Upper lobe of left lung (tissue), 4 donors: Measurements from ENCODE around the gene TIMP1.

Experiments used
- EP300 ChIP-seq, 4 donors: sonication (generic); formaldehyde crosslinking; IDR thresholded peaks; one replicate each; pipeline ENCODE4 v1.5.1; 2017; ENCODE audit warnings: antibody characterized with exemption in 4 of 4, control low read depth in 2 of 4
- POLR2A ChIP-seq, 4 donors: fragments of 450-650 bp; IDR thresholded peaks; one replicate each; pipeline ENCODE4 v1.5.1; 2016 to 2017; ENCODE audit warnings: antibody characterized with exemption in 4 of 4, mild to moderate bottlenecking in 2 of 4
- POLR2AphosphoS5 ChIP-seq, 2 donors: sonication (generic); formaldehyde crosslinking; IDR thresholded peaks; one replicate each; pipeline ENCODE4 v1.5.1; 2017; ENCODE audit warnings: antibody characterized with exemption in 2 of 2
- TF ChIP-seq, protein P1 (sequence below), 6 experiments: fragments of 450-650 bp in 4 of 6; fragments of 200-600 bp in 2 of 6; sonication (generic) in 2 of 6; IDR thresholded peaks; one replicate each; pipeline ENCODE4 v1.5.1; 2016 to 2019; ENCODE audit warnings: antibody characterized with exemption in 6 of 6

- TF ChIP-seq, protein P1, sequence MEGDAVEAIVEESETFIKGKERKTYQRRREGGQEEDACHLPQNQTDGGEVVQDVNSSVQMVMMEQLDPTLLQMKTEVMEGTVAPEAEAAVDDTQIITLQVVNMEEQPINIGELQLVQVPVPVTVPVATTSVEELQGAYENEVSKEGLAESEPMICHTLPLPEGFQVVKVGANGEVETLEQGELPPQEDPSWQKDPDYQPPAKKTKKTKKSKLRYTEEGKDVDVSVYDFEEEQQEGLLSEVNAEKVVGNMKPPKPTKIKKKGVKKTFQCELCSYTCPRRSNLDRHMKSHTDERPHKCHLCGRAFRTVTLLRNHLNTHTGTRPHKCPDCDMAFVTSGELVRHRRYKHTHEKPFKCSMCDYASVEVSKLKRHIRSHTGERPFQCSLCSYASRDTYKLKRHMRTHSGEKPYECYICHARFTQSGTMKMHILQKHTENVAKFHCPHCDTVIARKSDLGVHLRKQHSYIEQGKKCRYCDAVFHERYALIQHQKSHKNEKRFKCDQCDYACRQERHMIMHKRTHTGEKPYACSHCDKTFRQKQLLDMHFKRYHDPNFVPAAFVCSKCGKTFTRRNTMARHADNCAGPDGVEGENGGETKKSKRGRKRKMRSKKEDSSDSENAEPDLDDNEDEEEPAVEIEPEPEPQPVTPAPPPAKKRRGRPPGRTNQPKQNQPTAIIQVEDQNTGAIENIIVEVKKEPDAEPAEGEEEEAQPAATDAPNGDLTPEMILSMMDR (IDR thresholded peaks at IDR 0.05): no peak
- TF ChIP-seq EP300 (IDR thresholded peaks at IDR 0.05) (no peak), POLR2A (IDR thresholded peaks at IDR 0.05) (no peak), POLR2AphosphoS5 (IDR thresholded peaks at IDR 0.05) (no peak)
Observed at GRCh38 chrX:47631676-47632075, 49.4 kb downstream of the TIMP1 start.
